Erythroblast (primary cell): ENCODE data around the gene KCNIP3.

Source experiments
- GATA1 ChIP-seq: IDR thresholded peaks from 2 replicates; pipeline ENCODE4 v1.6.1; 2011; ENCODE audit warnings: low read depth, mild to moderate bottlenecking, control low read depth, low read length, moderate library complexity
- POLR2A ChIP-seq: IDR thresholded peaks from 2 replicates; pipeline ENCODE4 v1.6.1; 2011; ENCODE audit warnings: mild to moderate bottlenecking, low read length

- TF ChIP-seq POLR2A (no peak), GATA1 (no peak)
Observed at GRCh38 chr2:95329401-95329800, 32.3 kb downstream of the KCNIP3 start.
